ENCODE results near the gene NBAS. TPM values are rescaled to one million over a fixed set of nuclear protein-coding genes. Genes with fewer than 3 reads are reported as not detected.

NBAS gene
- total RNA-seq, 1 donor from 2014 or later, result 57.6 TPM

DNA sequence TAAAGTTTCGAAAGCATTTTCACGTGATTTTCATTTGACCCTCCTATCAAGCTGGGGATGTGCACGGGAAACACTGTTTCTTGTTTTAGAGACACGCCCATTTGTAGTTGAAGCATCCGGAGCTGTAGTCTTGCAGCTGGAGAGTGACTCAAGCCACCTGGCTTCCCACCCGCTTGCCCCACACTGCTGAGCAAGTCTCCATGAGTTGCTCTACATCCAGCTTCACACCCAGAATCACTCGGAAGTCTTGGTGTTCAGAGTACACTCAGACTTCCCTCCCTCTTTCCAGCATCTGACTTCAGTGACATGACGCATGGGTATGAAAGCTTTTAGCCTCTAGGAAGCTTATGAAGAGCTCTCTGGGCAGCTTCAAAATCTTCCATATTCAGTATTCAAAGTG lies 262.4 kb downstream of the NBAS start:
- Histone ChIP-seq H3K4me2 (ENCODE audit: low read length) (no peak overlapping the region), H2AFZ (ENCODE audit: low read depth, low read length) (no peak overlapping the region), H3K27me3 (ENCODE audit: insufficient read depth, low read length) (no peaks in the 10 kb centered on the region), H3K79me2 (ENCODE audit: insufficient read depth, low read length) (no peaks in the 10 kb centered on the region), H3K27ac (ENCODE audit: low read depth, low read length) (no peak overlapping the region), H3K36me3 (ENCODE audit: insufficient read depth, low read length) (no peaks in the 10 kb centered on the region), H3K9me3 (ENCODE audit: insufficient read depth, low read depth, low read length) (no peaks in the 10 kb centered on the region), H4K20me1 (ENCODE audit: insufficient read depth, low read length) (no peaks in the 10 kb centered on the region), H3K4me3 (ENCODE audit: insufficient read depth, low read depth, low read length) (no peak overlapping the region), H3K9ac (ENCODE audit: low read length) (no peak overlapping the region), H3K4me1 (ENCODE audit: insufficient read depth, low read length) (no peaks in the 10 kb centered on the region)
- Mint-ChIP-seq H3K4me3 (ENCODE audit: unreplicated experiment) (no peak overlapping the region), H3K4me1 (ENCODE audit: low read depth, unreplicated experiment) (peaks cover 5% of the 10 kb centered on the region), H3K27me3 (ENCODE audit: low read depth, unreplicated experiment) (no peaks in the 10 kb centered on the region), H3K27ac (ENCODE audit: unreplicated experiment) (no peak overlapping the region), H3K9me3 (ENCODE audit: unreplicated experiment) (no peaks in the 10 kb centered on the region), H3K36me3 (ENCODE audit: low read depth, unreplicated experiment) (peaks cover 42% of the 10 kb centered on the region)
- no peak for FAIRE-seq
- TF ChIP-seq, protein P1, sequence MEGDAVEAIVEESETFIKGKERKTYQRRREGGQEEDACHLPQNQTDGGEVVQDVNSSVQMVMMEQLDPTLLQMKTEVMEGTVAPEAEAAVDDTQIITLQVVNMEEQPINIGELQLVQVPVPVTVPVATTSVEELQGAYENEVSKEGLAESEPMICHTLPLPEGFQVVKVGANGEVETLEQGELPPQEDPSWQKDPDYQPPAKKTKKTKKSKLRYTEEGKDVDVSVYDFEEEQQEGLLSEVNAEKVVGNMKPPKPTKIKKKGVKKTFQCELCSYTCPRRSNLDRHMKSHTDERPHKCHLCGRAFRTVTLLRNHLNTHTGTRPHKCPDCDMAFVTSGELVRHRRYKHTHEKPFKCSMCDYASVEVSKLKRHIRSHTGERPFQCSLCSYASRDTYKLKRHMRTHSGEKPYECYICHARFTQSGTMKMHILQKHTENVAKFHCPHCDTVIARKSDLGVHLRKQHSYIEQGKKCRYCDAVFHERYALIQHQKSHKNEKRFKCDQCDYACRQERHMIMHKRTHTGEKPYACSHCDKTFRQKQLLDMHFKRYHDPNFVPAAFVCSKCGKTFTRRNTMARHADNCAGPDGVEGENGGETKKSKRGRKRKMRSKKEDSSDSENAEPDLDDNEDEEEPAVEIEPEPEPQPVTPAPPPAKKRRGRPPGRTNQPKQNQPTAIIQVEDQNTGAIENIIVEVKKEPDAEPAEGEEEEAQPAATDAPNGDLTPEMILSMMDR (IDR thresholded peaks at IDR 0.05; ENCODE audit: insufficient read depth, low read depth, low read length), result no peak
- no peak for TF ChIP-seq EZH2 (IDR thresholded peaks at IDR 0.05; ENCODE audit: insufficient read depth, low read length)
- peak; percentile 26 for DNase-seq (ENCODE audit: low read depth)

DNA sequence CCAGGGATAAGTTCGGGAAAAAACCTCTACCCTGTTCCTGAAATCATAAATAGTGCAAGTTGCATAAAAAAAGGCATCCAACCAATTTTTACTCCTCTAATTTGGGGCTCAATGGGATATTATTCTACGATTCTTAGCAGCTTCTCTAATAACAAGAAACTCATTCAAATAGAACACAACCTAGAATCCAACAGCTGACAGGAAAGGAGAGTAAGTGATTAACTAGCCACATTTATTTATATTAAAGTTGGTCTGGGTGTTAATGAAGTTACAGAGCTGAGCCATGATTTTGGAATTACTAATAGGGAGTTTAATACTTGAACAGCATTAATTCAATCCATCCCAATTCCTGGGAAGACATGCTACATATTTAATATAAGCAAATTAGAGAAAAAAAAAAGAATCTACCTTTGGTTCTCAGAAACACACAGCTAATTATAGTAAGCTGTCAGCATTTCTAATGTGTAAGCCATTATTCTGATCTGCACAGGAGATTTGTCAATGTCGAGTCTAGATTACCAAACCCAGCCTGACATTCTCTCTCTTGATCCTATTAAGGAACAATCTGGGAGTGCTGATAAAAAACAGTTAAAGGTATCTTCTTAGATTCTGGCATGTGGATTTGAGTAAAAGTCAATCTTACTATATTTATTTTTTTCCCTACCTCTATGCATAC lies 267.7 kb downstream of the NBAS start:
- Histone ChIP-seq H3K27me3 (ENCODE audit: insufficient read depth, low read length) (no peaks in the 10 kb centered on the region), H3K4me1 (ENCODE audit: insufficient read depth, low read length) (no peaks in the 10 kb centered on the region), H3K4me3 (ENCODE audit: insufficient read depth, low read depth, low read length) (no peak overlapping the region), H2AFZ (ENCODE audit: low read depth, low read length) (no peak overlapping the region), H3K79me2 (ENCODE audit: insufficient read depth, low read length) (no peaks in the 10 kb centered on the region), H3K9ac (ENCODE audit: low read length) (no peak overlapping the region), H3K36me3 (ENCODE audit: insufficient read depth, low read length) (peaks cover 4% of the 10 kb centered on the region), H3K4me2 (ENCODE audit: low read length) (no peak overlapping the region), H4K20me1 (ENCODE audit: insufficient read depth, low read length) (no peaks in the 10 kb centered on the region), H3K9me3 (ENCODE audit: insufficient read depth, low read depth, low read length) (no peaks in the 10 kb centered on the region), H3K27ac (ENCODE audit: low read depth, low read length) (no peak overlapping the region)
- no peak overlapping the region for H3K27ac Mint-ChIP-seq (ENCODE audit: unreplicated experiment)
- DNase-seq (ENCODE audit: low read depth), result no peak
- peaks cover 5% of the 10 kb centered on the region for H3K4me1 Mint-ChIP-seq (ENCODE audit: low read depth, unreplicated experiment)
- peaks cover 22% of the 10 kb centered on the region for H3K36me3 Mint-ChIP-seq (ENCODE audit: low read depth, unreplicated experiment)
- H3K9me3 Mint-ChIP-seq (ENCODE audit: unreplicated experiment), result no peaks in the 10 kb centered on the region
- TF ChIP-seq EZH2 (IDR thresholded peaks at IDR 0.05; ENCODE audit: insufficient read depth, low read length), result no peak
- no peak overlapping the region for H3K4me3 Mint-ChIP-seq (ENCODE audit: unreplicated experiment)
- H3K27me3 Mint-ChIP-seq (ENCODE audit: low read depth, unreplicated experiment), result no peaks in the 10 kb centered on the region
- FAIRE-seq, result no peak

DNA sequence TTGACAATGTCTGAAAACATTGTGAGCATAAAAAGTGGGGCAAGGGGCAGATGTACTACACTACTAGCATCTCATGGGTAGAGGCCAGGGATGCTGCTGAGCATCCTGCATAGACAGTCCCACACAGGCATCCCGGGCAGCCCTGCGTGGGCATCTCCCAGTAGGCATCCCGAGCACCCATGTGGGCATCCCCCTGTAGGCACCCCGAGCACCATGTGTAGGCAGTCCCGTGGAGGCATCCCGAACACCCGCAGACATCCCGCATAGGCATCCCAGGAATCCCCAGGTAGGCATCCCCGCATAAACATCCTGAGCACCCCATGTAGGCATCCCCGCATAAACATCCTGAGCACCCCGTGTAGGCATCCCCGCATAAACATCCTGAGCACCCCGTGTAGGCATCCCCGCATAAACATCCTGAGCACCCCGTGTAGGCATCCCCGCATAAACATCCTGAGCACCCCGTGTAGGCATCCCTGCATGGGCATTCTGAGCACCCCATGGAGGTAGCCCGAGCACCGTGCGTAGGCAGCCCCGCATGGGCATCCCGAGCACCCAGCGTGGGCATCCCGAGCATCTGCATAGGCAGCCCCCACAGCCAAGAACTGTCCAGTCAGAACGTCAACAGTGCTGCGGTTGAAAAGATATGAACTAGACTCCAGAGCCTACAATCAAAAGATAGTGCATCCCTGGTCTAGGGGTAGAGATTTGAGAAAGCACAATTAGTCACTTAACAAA lies 273.5 kb downstream of the NBAS start:
- Mint-ChIP-seq H3K9me3 (ENCODE audit: unreplicated experiment) (no peaks in the 10 kb centered on the region), H3K4me1 (ENCODE audit: low read depth, unreplicated experiment) (no peaks in the 10 kb centered on the region)
- DNase-seq (ENCODE audit: low read depth), result no peak

More for the DNA sequence above, 273.5 kb downstream of the NBAS start:
- no peaks in the 10 kb centered on the region for H3K4me1 ChIP-seq (ENCODE audit: insufficient read depth, low read length)
- no peak for FAIRE-seq
- H3K4me3 ChIP-seq (ENCODE audit: insufficient read depth, low read depth, low read length), result no peak overlapping the region
- no peaks in the 10 kb centered on the region for H3K27me3 ChIP-seq (ENCODE audit: insufficient read depth, low read length)
- no peaks in the 10 kb centered on the region for H4K20me1 ChIP-seq (ENCODE audit: insufficient read depth, low read length)
- no peaks in the 10 kb centered on the region for H3K9me3 ChIP-seq (ENCODE audit: insufficient read depth, low read depth, low read length)
- Mint-ChIP-seq H3K4me3 (ENCODE audit: unreplicated experiment) (no peak overlapping the region), H3K27ac (ENCODE audit: unreplicated experiment) (no peak overlapping the region), H3K27me3 (ENCODE audit: low read depth, unreplicated experiment) (no peaks in the 10 kb centered on the region), H3K36me3 (ENCODE audit: low read depth, unreplicated experiment) (peaks cover 19% of the 10 kb centered on the region)
- no peak overlapping the region for H2AFZ ChIP-seq (ENCODE audit: low read depth, low read length)
- no peak overlapping the region for H3K4me2 ChIP-seq (ENCODE audit: low read length)
- TF ChIP-seq, protein P1 (IDR thresholded peaks at IDR 0.05; ENCODE audit: insufficient read depth, low read depth, low read length), result no peak
- TF ChIP-seq EZH2 (IDR thresholded peaks at IDR 0.05; ENCODE audit: insufficient read depth, low read length), result no peak
- no peaks in the 10 kb centered on the region for H3K79me2 ChIP-seq (ENCODE audit: insufficient read depth, low read length)
- peaks cover 4% of the 10 kb centered on the region for H3K36me3 ChIP-seq (ENCODE audit: insufficient read depth, low read length)
- H3K9ac ChIP-seq (ENCODE audit: low read length), result no peak overlapping the region
- no peak overlapping the region for H3K27ac ChIP-seq (ENCODE audit: low read depth, low read length)

Data from astrocyte (in vitro differentiated cells and primary cell).